Neuronal stem cell (in vitro differentiated cells): ENCODE results near the gene TMA7B.

Source experiments
- DNase-seq: peaks from one replicate; pipeline ENCODE4 v3.0.0-alpha.2; 2013; ENCODE audit warnings: low spot score
- H2AFZ ChIP-seq: one replicate; pipeline ENCODE4 v1.6.1; 2013; ENCODE audit warnings: mild to moderate bottlenecking, low read length, inconsistent platforms
- H2AK5ac ChIP-seq: 2 replicates; pipeline ENCODE4 v1.6.1; 2013; ENCODE audit warnings: low read depth, mild to moderate bottlenecking, inconsistent platforms, low read length, moderate library complexity, mixed read lengths
- H2BK120ac ChIP-seq: 2 replicates; pipeline ENCODE4 v1.6.1; 2013; ENCODE audit warnings: low read depth, mild to moderate bottlenecking, inconsistent platforms, low read length, moderate library complexity, mixed read lengths
- H2BK12ac ChIP-seq: one replicate; pipeline ENCODE4 v1.6.1; 2013; ENCODE audit warnings: low read length, inconsistent platforms
- H2BK15ac ChIP-seq: 2 replicates; pipeline ENCODE4 v1.6.1; 2013; ENCODE audit warnings: mild to moderate bottlenecking, low read length, inconsistent platforms, mixed read lengths
- H2BK5ac ChIP-seq: one replicate; pipeline ENCODE4 v1.6.1; 2013; ENCODE audit warnings: inconsistent platforms, mild to moderate bottlenecking, low read length, moderate library complexity
- H3K14ac ChIP-seq: one replicate; pipeline ENCODE4 v1.6.1; 2013; ENCODE audit warnings: low read length, inconsistent platforms
- H3K18ac ChIP-seq: 2 replicates; pipeline ENCODE4 v1.6.1; 2013; ENCODE audit warnings: low read length, inconsistent platforms
- H3K23ac ChIP-seq: 2 replicates; pipeline ENCODE4 v1.6.1; 2013; ENCODE audit warnings: low read depth, mild to moderate bottlenecking, mixed read lengths, low read length, inconsistent platforms; ENCODE audit not compliant: poor library complexity
- H3K27ac ChIP-seq: replicated peaks from 3 replicates; pipeline ENCODE4 v1.5.1; 2013; ENCODE audit warnings: low read length, inconsistent platforms
- H3K27me3 ChIP-seq, 3 experiments: 2 replicates each; pipeline ENCODE4 v1.6.1; 2013; ENCODE audit warnings: low read length in 3 of 3, mild to moderate bottlenecking in 2 of 3, inconsistent platforms in 1 of 3, low read depth in 1 of 3, mixed read lengths in 1 of 3, moderate library complexity in 1 of 3; ENCODE audit not compliant: control insufficient read depth in 3 of 3, insufficient read depth in 3 of 3
- H3K36me3 ChIP-seq, 2 donors: replicated peaks in 1 of 2; 2 replicates each; pipeline ENCODE4 v1.6.1; 2013; ENCODE audit warnings: low read length in 2 of 2; ENCODE audit not compliant: control insufficient read depth in 2 of 2, insufficient read depth in 2 of 2
- H3K4ac ChIP-seq: 2 replicates; pipeline ENCODE4 v1.6.1; 2013; ENCODE audit warnings: inconsistent platforms, mild to moderate bottlenecking, low read length, moderate library complexity
- H3K4me1 ChIP-seq, 2 donors: 1 replicate in 1 of 2; 2 replicates in 1 of 2; pipeline ENCODE4 v1.6.1; 2013; ENCODE audit warnings: low read length in 2 of 2, low read depth in 1 of 2; ENCODE audit not compliant: control insufficient read depth in 2 of 2, insufficient read depth in 1 of 2
- H3K4me2 ChIP-seq: one replicate; pipeline ENCODE4 v1.6.1; 2013; ENCODE audit warnings: mild to moderate bottlenecking, low read length, inconsistent platforms; ENCODE audit not compliant: insufficient read depth, poor library complexity, severe bottlenecking
- H3K4me3 ChIP-seq, 2 donors: 2 replicates each; pipeline ENCODE4 v1.5.1; 2013; ENCODE audit warnings: low read length in 2 of 2, mild to moderate bottlenecking in 2 of 2, inconsistent platforms in 1 of 2, moderate library complexity in 1 of 2
- H3K79me1 ChIP-seq: one replicate; pipeline ENCODE4 v1.6.1; 2013; ENCODE audit warnings: low read depth, mild to moderate bottlenecking, inconsistent platforms, low read length, moderate library complexity
- H3K9ac ChIP-seq: one replicate; pipeline ENCODE4 v1.6.1; 2013; ENCODE audit warnings: mild to moderate bottlenecking, low read depth, low read length, inconsistent platforms; ENCODE audit not compliant: poor library complexity
- H3K9me3 ChIP-seq, 2 donors: replicated peaks in 1 of 2; 2 replicates each; pipeline versions ENCODE3 to v1.6.1; 2013; ENCODE audit warnings: low read length in 2 of 2, mild to moderate bottlenecking in 2 of 2, inconsistent platforms in 1 of 2, low read depth in 1 of 2, mixed read lengths in 1 of 2, moderate library complexity in 1 of 2; ENCODE audit not compliant: control insufficient read depth in 2 of 2, insufficient read depth in 1 of 2
- H4K8ac ChIP-seq: one replicate; pipeline ENCODE4 v1.6.1; 2013; ENCODE audit warnings: low read depth, mild to moderate bottlenecking, inconsistent platforms, low read length, moderate library complexity
- H4K91ac ChIP-seq: one replicate; pipeline ENCODE4 v1.6.1; 2013; ENCODE audit warnings: low read length, low read depth, mild to moderate bottlenecking, inconsistent platforms; ENCODE audit not compliant: poor library complexity
- WGBS, 2 donors: extraction: QIAGEN DNeasy Blood & Tissue Kit; methylation state at CpG; one replicate each; pipeline ENCODE4 v1.1.7; 2013; ENCODE audit warnings: missing lambda C conversion rate in 2 of 2, mixed read lengths in 1 of 2; ENCODE audit not compliant: insufficient read length in 2 of 2, insufficient replicate concordance in 1 of 2; ENCODE audit errors: extremely low coverage in 2 of 2; 5-methylcytosine and 5-hydroxymethylcytosine counted together

Gene TMA7B

GRCh38 chr22:39979458-39979857 lies 19.3 kb downstream of the TMA7B start:
- no peak overlapping the region for H3K4me2 ChIP-seq
- WGBS, 2 donors = no CpG with 5 or more reads among the region's 5 CpGs
- H2AK5ac ChIP-seq = no peak overlapping the region
- no peak overlapping the region for H3K27ac ChIP-seq
- peaks cover 0 to 5% (median 0%) of the 10 kb centered on the region in 3 experiments for H3K27me3 ChIP-seq
- H3K23ac ChIP-seq = no peak overlapping the region
- no peak overlapping the region for H3K9ac ChIP-seq
- H2BK12ac ChIP-seq = no peak overlapping the region
- H3K4me3 ChIP-seq = no peak overlapping the region
- H3K9me3 ChIP-seq = no peaks in the 10 kb centered on the region
- H4K8ac ChIP-seq = no peak overlapping the region
- H3K36me3 ChIP-seq = no peaks in the 10 kb centered on the region
- no peak overlapping the region for H2BK120ac ChIP-seq
- no peak overlapping the region for H2BK15ac ChIP-seq
- no peak for DNase-seq
- H3K4ac ChIP-seq = no peak overlapping the region
- no peak overlapping the region for H3K18ac ChIP-seq
- no peaks in the 10 kb centered on the region for H3K79me1 ChIP-seq
- no peak overlapping the region for H2BK5ac ChIP-seq
- H4K91ac ChIP-seq = no peak overlapping the region
- H3K4me1 ChIP-seq = peaks cover 0 to 2% of the 10 kb centered on the region in 2 donors
- no peak overlapping the region for H3K14ac ChIP-seq
- H2AFZ ChIP-seq = no peak overlapping the region

DNA sequence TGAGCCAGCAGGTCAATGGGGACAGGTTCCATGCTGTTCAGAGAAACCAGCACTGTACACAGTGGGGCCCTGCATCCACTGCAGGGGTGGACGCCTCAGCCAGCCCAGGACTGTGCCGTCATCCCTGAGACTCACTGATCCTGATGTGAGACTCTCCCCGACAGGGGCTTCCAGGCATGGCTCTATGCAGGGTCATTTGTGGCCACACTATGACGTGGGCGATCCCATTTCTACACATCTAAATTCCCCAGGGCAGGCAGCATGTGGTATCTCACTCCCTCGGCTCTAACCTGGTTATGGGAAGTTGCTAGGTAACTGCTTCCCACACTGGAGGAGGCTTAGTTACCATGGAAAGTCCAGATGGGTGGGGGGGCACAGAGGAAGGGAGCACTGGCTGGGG lies 20.4 kb downstream of the TMA7B start:
- no peak overlapping the region for H2BK12ac ChIP-seq
- H4K8ac ChIP-seq = no peak overlapping the region
- no peak overlapping the region for H2BK5ac ChIP-seq
- no CpG with 5 or more reads among the region's 6 CpGs for WGBS, 2 donors
- no peak overlapping the region for H3K4me2 ChIP-seq
- H3K79me1 ChIP-seq = no peaks in the 10 kb centered on the region
- H3K4me1 ChIP-seq = peaks cover 0 to 2% of the 10 kb centered on the region in 2 donors
- no peak overlapping the region for H3K14ac ChIP-seq
- peaks cover 0 to 8% (median 0%) of the 10 kb centered on the region in 3 experiments for H3K27me3 ChIP-seq
- H4K91ac ChIP-seq = no peak overlapping the region
- no peaks in the 10 kb centered on the region for H3K9me3 ChIP-seq
- H3K4me3 ChIP-seq = no peak overlapping the region
- no peak overlapping the region for H3K18ac ChIP-seq
- no peak overlapping the region for H3K4ac ChIP-seq
- no peak overlapping the region for H3K9ac ChIP-seq
- H3K36me3 ChIP-seq = no peaks in the 10 kb centered on the region
- no peak for DNase-seq
- H2BK120ac ChIP-seq = no peak overlapping the region
- H3K27ac ChIP-seq = no peak overlapping the region
- H2BK15ac ChIP-seq = no peak overlapping the region
- H3K23ac ChIP-seq = no peak overlapping the region
- no peak overlapping the region for H2AK5ac ChIP-seq
- H2AFZ ChIP-seq = no peak overlapping the region

GRCh38 chr22:39983346-39983745 lies 23.1 kb downstream of the TMA7B start:
- Histone ChIP-seq H3K79me1 (no peaks in the 10 kb centered on the region), H3K14ac (no peak overlapping the region), H3K4me2 (no peak overlapping the region), H2BK5ac (peak overlapping the region; percentile 75), H3K18ac (peak overlapping the region; percentile 23), H2BK12ac (no peak overlapping the region), H3K4me3 (no peak overlapping the region), H3K9me3 (no peaks in the 10 kb centered on the region), H4K8ac (no peak overlapping the region), H2AK5ac (peak overlapping the region; percentile 66), H3K23ac (no peak overlapping the region), H3K4ac (no peak overlapping the region), H3K9ac (no peak overlapping the region), H3K27me3 (peaks cover 0 to 16% (median 0%) of the 10 kb centered on the region in 3 experiments), H2BK120ac (no peak overlapping the region), H2BK15ac (no peak overlapping the region), H4K91ac (no peak overlapping the region), H2AFZ (no peak overlapping the region), H3K36me3 (no peaks in the 10 kb centered on the region), H3K27ac (no peak overlapping the region), H3K4me1 (no peaks in the 10 kb centered on the region)
- no peak for DNase-seq
- no CpG with 5 or more reads among the region's 4 CpGs for WGBS, 2 donors

- DNase-seq = no peak
- H3K9me3 ChIP-seq = no peaks in the 10 kb centered on the region
These were observed 23.8 kb downstream of the TMA7B start for GRCh38 chr22:39984006-39984405.

More at GRCh38 chr22:39984006-39984405, 23.8 kb downstream of the TMA7B start:
- H3K23ac ChIP-seq = no peak overlapping the region
- H2AFZ ChIP-seq = no peak overlapping the region
- WGBS, 2 donors = no CpG with 5 or more reads among the region's 2 CpGs
- H2AK5ac ChIP-seq = no peak overlapping the region
- no peak overlapping the region for H3K18ac ChIP-seq
- no peak overlapping the region for H3K4me2 ChIP-seq
- no peak overlapping the region for H2BK12ac ChIP-seq
- no peak overlapping the region for H2BK5ac ChIP-seq
- no peak overlapping the region for H2BK15ac ChIP-seq
- H3K36me3 ChIP-seq = no peaks in the 10 kb centered on the region
- no peaks in the 10 kb centered on the region for H3K4me1 ChIP-seq
- H3K27me3 ChIP-seq = peaks cover 0 to 22% (median 0%) of the 10 kb centered on the region in 3 experiments
- H4K8ac ChIP-seq = no peak overlapping the region
- no peak overlapping the region for H2BK120ac ChIP-seq
- H3K14ac ChIP-seq = no peak overlapping the region
- no peak overlapping the region for H3K4ac ChIP-seq
- H3K4me3 ChIP-seq = no peak overlapping the region
- H3K27ac ChIP-seq = no peak overlapping the region
- no peak overlapping the region for H3K9ac ChIP-seq
- no peaks in the 10 kb centered on the region for H3K79me1 ChIP-seq
- no peak overlapping the region for H4K91ac ChIP-seq
